Neuronal stem cell (in vitro differentiated cells): ENCODE measurements around the gene MTRF1L.

Experiments
- DNase-seq: peaks from one replicate; pipeline ENCODE4 v3.0.0-alpha.2; 2013; ENCODE audit warnings: low spot score
- H2AFZ ChIP-seq: one replicate; pipeline ENCODE4 v1.6.1; 2013; ENCODE audit warnings: mild to moderate bottlenecking, low read length, inconsistent platforms
- H2AK5ac ChIP-seq: 2 replicates; pipeline ENCODE4 v1.6.1; 2013; ENCODE audit warnings: low read depth, mild to moderate bottlenecking, inconsistent platforms, low read length, moderate library complexity, mixed read lengths
- H2BK120ac ChIP-seq: 2 replicates; pipeline ENCODE4 v1.6.1; 2013; ENCODE audit warnings: low read depth, mild to moderate bottlenecking, inconsistent platforms, low read length, moderate library complexity, mixed read lengths
- H2BK12ac ChIP-seq: one replicate; pipeline ENCODE4 v1.6.1; 2013; ENCODE audit warnings: low read length, inconsistent platforms
- H2BK15ac ChIP-seq: 2 replicates; pipeline ENCODE4 v1.6.1; 2013; ENCODE audit warnings: mild to moderate bottlenecking, low read length, inconsistent platforms, mixed read lengths
- H2BK5ac ChIP-seq: one replicate; pipeline ENCODE4 v1.6.1; 2013; ENCODE audit warnings: inconsistent platforms, mild to moderate bottlenecking, low read length, moderate library complexity
- H3K14ac ChIP-seq: one replicate; pipeline ENCODE4 v1.6.1; 2013; ENCODE audit warnings: low read length, inconsistent platforms
- H3K18ac ChIP-seq: 2 replicates; pipeline ENCODE4 v1.6.1; 2013; ENCODE audit warnings: low read length, inconsistent platforms
- H3K23ac ChIP-seq: 2 replicates; pipeline ENCODE4 v1.6.1; 2013; ENCODE audit warnings: low read depth, mild to moderate bottlenecking, mixed read lengths, low read length, inconsistent platforms; ENCODE audit not compliant: poor library complexity
- H3K27ac ChIP-seq: replicated peaks from 3 replicates; pipeline ENCODE4 v1.5.1; 2013; ENCODE audit warnings: low read length, inconsistent platforms
- H3K27me3 ChIP-seq, 3 experiments: 2 replicates each; pipeline ENCODE4 v1.6.1; 2013; ENCODE audit warnings: low read length in 3 of 3, mild to moderate bottlenecking in 2 of 3, inconsistent platforms in 1 of 3, low read depth in 1 of 3, mixed read lengths in 1 of 3, moderate library complexity in 1 of 3; ENCODE audit not compliant: control insufficient read depth in 3 of 3, insufficient read depth in 3 of 3
- H3K36me3 ChIP-seq, 2 donors: replicated peaks in 1 of 2; 2 replicates each; pipeline ENCODE4 v1.6.1; 2013; ENCODE audit warnings: low read length in 2 of 2; ENCODE audit not compliant: control insufficient read depth in 2 of 2, insufficient read depth in 2 of 2
- H3K4ac ChIP-seq: 2 replicates; pipeline ENCODE4 v1.6.1; 2013; ENCODE audit warnings: inconsistent platforms, mild to moderate bottlenecking, low read length, moderate library complexity
- H3K4me1 ChIP-seq, 2 donors: 1 replicate in 1 of 2; 2 replicates in 1 of 2; pipeline ENCODE4 v1.6.1; 2013; ENCODE audit warnings: low read length in 2 of 2, low read depth in 1 of 2; ENCODE audit not compliant: control insufficient read depth in 2 of 2, insufficient read depth in 1 of 2
- H3K4me2 ChIP-seq: one replicate; pipeline ENCODE4 v1.6.1; 2013; ENCODE audit warnings: mild to moderate bottlenecking, low read length, inconsistent platforms; ENCODE audit not compliant: insufficient read depth, poor library complexity, severe bottlenecking
- H3K4me3 ChIP-seq, 2 donors: 2 replicates each; pipeline ENCODE4 v1.5.1; 2013; ENCODE audit warnings: low read length in 2 of 2, mild to moderate bottlenecking in 2 of 2, inconsistent platforms in 1 of 2, moderate library complexity in 1 of 2
- H3K79me1 ChIP-seq: one replicate; pipeline ENCODE4 v1.6.1; 2013; ENCODE audit warnings: low read depth, mild to moderate bottlenecking, inconsistent platforms, low read length, moderate library complexity
- H3K9ac ChIP-seq: one replicate; pipeline ENCODE4 v1.6.1; 2013; ENCODE audit warnings: mild to moderate bottlenecking, low read depth, low read length, inconsistent platforms; ENCODE audit not compliant: poor library complexity
- H3K9me3 ChIP-seq, 2 donors: replicated peaks in 1 of 2; 2 replicates each; pipeline versions ENCODE3 to v1.6.1; 2013; ENCODE audit warnings: low read length in 2 of 2, mild to moderate bottlenecking in 2 of 2, inconsistent platforms in 1 of 2, low read depth in 1 of 2, mixed read lengths in 1 of 2, moderate library complexity in 1 of 2; ENCODE audit not compliant: control insufficient read depth in 2 of 2, insufficient read depth in 1 of 2
- H4K8ac ChIP-seq: one replicate; pipeline ENCODE4 v1.6.1; 2013; ENCODE audit warnings: low read depth, mild to moderate bottlenecking, inconsistent platforms, low read length, moderate library complexity
- H4K91ac ChIP-seq: one replicate; pipeline ENCODE4 v1.6.1; 2013; ENCODE audit warnings: low read length, low read depth, mild to moderate bottlenecking, inconsistent platforms; ENCODE audit not compliant: poor library complexity
- WGBS, 2 donors: extraction: QIAGEN DNeasy Blood & Tissue Kit; methylation state at CpG; one replicate each; pipeline ENCODE4 v1.1.7; 2013; ENCODE audit warnings: missing lambda C conversion rate in 2 of 2, mixed read lengths in 1 of 2; ENCODE audit not compliant: insufficient read length in 2 of 2, insufficient replicate concordance in 1 of 2; ENCODE audit errors: extremely low coverage in 2 of 2; 5-methylcytosine and 5-hydroxymethylcytosine counted together

MTRF1L gene

DNA sequence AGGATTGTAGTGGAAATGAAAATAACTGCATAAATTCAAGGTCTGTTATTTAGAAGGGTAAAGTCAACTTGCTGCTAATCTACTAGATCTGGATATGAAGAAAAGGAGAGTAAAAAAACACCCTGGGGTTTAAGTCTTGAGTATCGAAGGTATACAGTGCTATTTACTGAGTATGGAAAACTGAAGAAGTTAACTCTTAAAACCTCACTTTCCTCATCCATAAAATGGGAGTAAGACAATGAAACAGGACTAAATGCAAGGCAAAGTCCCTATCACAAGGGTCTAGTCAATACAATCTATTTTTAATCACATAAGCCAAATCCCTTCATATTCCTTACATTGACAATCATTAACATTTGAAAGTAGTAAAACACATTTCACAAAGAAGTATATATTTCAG lies 21.9 kb downstream of the MTRF1L start:
- H2BK15ac ChIP-seq, result no peak overlapping the region
- H2BK120ac ChIP-seq, result no peak overlapping the region
- H2AK5ac ChIP-seq, result no peak overlapping the region
- peaks cover 0 to 3% of the 10 kb centered on the region in 2 donors for H3K9me3 ChIP-seq
- no peak overlapping the region for H4K8ac ChIP-seq
- no peak overlapping the region for H2BK12ac ChIP-seq
- peaks cover 0 to 63% of the 10 kb centered on the region in 2 donors for H3K36me3 ChIP-seq
- H3K4me1 ChIP-seq, result peaks cover 11 to 30% of the 10 kb centered on the region in 2 donors
- H3K27ac ChIP-seq, result no peak overlapping the region
- no peak overlapping the region for H2BK5ac ChIP-seq
- H3K23ac ChIP-seq, result no peak overlapping the region
- no peak overlapping the region for H3K18ac ChIP-seq
- H3K4ac ChIP-seq, result no peak overlapping the region
- peak overlapping the region in 1 of 2 donors; percentile 77 for H3K4me3 ChIP-seq
- WGBS, 2 donors, result no CpG with 5 or more reads among the region's 1 CpG
- no peak overlapping the region for H2AFZ ChIP-seq
- H3K79me1 ChIP-seq, result peaks cover 2% of the 10 kb centered on the region
- H3K27me3 ChIP-seq, result no peaks in the 10 kb centered on the region
- H3K4me2 ChIP-seq, result peak overlapping the region; percentile 18
- H3K9ac ChIP-seq, result no peak overlapping the region
- no peak for DNase-seq
- H4K91ac ChIP-seq, result no peak overlapping the region
- H3K14ac ChIP-seq, result no peak overlapping the region

DNA sequence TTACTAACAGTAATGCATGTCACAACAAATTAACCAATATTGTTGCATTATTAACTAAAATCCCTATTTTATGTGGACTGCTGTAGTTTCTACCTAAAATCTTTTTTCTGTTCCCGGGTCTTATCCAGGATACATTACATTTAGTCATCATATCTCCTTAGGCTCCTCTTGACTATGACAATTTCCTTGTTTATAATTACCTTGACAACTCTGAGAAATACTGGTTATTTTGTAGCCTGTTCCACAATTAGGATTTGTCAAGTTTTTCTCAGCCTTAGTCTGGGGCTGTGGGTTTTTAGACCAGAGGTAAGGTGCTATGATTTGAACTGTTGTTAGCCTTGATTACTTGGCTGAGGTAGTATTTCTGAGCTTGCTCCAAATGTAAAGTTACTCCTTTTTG lies 23.4 kb downstream of the MTRF1L start:
- no peak for DNase-seq
- Histone ChIP-seq H3K9ac (no peak overlapping the region), H4K8ac (no peak overlapping the region), H2BK5ac (no peak overlapping the region), H3K4me1 (peaks cover 9 to 27% of the 10 kb centered on the region in 2 donors), H2BK12ac (no peak overlapping the region), H3K4me2 (no peak overlapping the region), H2AFZ (no peak overlapping the region), H3K18ac (no peak overlapping the region), H4K91ac (no peak overlapping the region), H3K4me3 (no peak overlapping the region), H2AK5ac (no peak overlapping the region), H3K36me3 (peaks cover 7 to 72% of the 10 kb centered on the region in 2 donors), H2BK15ac (no peak overlapping the region), H3K9me3 (peaks cover 0 to 7% of the 10 kb centered on the region in 2 donors), H3K27me3 (no peaks in the 10 kb centered on the region), H2BK120ac (no peak overlapping the region), H3K4ac (no peak overlapping the region), H3K79me1 (peaks cover 2% of the 10 kb centered on the region), H3K14ac (no peak overlapping the region), H3K27ac (no peak overlapping the region), H3K23ac (no peak overlapping the region)
- no CpG with 5 or more reads among the region's 1 CpG for WGBS, 2 donors

DNA sequence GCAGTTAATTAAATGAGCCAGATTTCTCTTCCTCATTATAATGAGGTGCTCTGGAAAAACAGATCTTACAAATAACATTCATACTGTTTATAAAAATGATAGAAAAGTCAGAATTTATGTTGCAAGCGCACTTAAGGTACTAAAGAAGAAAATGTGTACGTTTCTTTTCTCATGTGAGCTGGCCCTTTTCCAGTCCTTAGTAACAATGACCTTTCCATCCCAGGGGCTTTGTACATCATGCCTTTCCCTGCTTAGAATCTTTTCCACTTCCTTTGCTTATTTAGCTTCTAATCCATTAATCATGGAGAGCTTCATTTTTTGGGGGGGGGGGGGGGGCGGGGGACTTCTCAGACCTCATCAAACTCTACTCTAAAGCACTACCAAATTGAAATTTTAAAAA lies 24.5 kb downstream of the MTRF1L start:
- Histone ChIP-seq H2BK15ac (no peak overlapping the region), H3K9ac (no peak overlapping the region), H3K14ac (no peak overlapping the region), H3K4ac (no peak overlapping the region), H3K36me3 (peaks cover 10 to 82% of the 10 kb centered on the region in 2 donors), H3K27ac (no peak overlapping the region), H3K4me2 (peak overlapping the region; percentile 18), H2AK5ac (no peak overlapping the region), H3K27me3 (no peaks in the 10 kb centered on the region), H3K23ac (no peak overlapping the region), H3K79me1 (peaks cover 3% of the 10 kb centered on the region), H3K18ac (no peak overlapping the region), H2BK5ac (no peak overlapping the region), H2BK12ac (no peak overlapping the region), H2BK120ac (no peak overlapping the region), H3K9me3 (peaks cover 0 to 11% of the 10 kb centered on the region in 2 donors), H4K91ac (no peak overlapping the region), H3K4me1 (peaks cover 9 to 27% of the 10 kb centered on the region in 2 donors), H3K4me3 (no peak overlapping the region), H2AFZ (no peak overlapping the region), H4K8ac (no peak overlapping the region)
- no peak for DNase-seq
- no CpG with 5 or more reads among the region's 3 CpGs for WGBS, 2 donors

GRCh38 chr6:152977556-152977955 lies 25.0 kb downstream of the MTRF1L start:
- Histone ChIP-seq H3K9ac (no peak overlapping the region), H3K36me3 (peaks cover 10 to 87% of the 10 kb centered on the region in 2 donors), H3K18ac (no peak overlapping the region), H2BK120ac (no peak overlapping the region), H2BK5ac (no peak overlapping the region), H4K91ac (no peak overlapping the region), H3K27me3 (no peaks in the 10 kb centered on the region), H2BK12ac (no peak overlapping the region), H2AK5ac (no peak overlapping the region), H3K9me3 (peaks cover 0 to 13% of the 10 kb centered on the region in 2 donors), H2AFZ (no peak overlapping the region), H3K27ac (no peak overlapping the region), H3K4me1 (peaks cover 9 to 27% of the 10 kb centered on the region in 2 donors), H3K4me3 (no peak overlapping the region), H3K4ac (no peak overlapping the region), H3K23ac (no peak overlapping the region), H3K14ac (no peak overlapping the region), H4K8ac (no peak overlapping the region), H3K79me1 (peaks cover 2% of the 10 kb centered on the region), H3K4me2 (peak overlapping the region; percentile 11), H2BK15ac (no peak overlapping the region)
- DNase-seq, result no peak
